ENCODE measurements around the gene COPS4.
A peak's percentile ranks its signal among the peaks of the same experiment; 100 is the strongest.
"Not testable (repeated sequence)": the region's sequence is repeated elsewhere in the genome, so short reads cannot be mapped to it uniquely, and the experiment has no call there.

The COPS4 gene

DNA sequence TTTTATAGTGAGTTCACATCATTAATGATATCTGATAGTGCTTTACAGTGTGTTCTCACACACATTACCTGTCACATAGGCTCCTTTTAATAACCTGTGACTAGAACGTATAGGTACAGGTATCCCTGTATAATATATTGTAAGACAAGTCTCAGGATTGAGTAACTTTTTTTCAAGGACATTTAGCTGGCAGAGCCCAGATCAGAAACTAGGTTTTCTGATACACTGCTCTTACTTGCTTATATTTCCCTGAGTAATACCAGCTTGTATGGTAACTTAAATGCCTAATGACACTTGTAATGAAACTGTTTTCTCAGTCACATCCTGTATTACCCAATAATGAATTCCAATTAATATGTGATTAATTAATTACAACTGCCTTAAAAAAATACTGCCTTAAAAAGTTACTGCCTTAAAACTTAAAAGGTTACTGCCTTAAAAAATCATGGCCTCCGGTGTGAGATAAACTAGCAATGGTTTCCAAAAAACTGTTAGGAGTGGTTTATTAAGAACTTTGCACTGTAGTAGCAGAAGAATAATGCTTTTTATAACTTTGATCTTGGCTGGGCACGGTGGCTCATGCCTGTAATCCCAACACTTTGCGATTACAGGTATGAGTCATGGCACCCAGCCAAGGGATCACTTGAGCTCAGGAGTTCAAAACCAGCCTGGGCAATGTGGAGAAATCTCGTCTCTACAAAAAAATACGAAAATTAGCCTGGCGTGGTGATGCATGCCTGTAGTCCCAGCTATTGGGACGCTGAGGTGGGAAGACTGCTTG, 11.9 kb downstream of the COPS4 start:
- no peak for DNase-seq (ENCODE audit: insufficient read length, low spot score)
- peak; percentile 38 for FAIRE-seq
- no peak for TF ChIP-seq PAX5 (IDR thresholded peaks at IDR 0.05; ENCODE audit: insufficient read depth, low read length, severe bottlenecking)

DNA sequence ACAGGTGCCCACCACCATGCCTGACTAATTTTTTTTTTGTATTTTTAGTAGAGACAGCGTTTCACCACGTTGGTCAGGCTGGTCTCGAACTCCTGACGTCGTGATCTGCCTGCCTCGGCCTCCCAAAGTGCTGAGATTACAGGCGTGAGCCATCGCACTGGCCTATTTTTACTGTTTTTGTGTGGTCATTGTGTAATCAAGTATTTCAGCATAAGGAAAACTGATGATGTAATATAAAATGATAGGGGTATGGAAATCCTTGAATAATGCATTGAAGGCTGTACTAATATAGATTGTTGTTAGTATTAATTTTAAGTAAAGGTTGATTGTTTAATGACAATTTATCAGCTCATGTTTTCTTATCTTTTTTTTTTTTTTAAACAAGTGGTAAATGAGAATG, 13.8 kb downstream of the COPS4 start:
- FAIRE-seq; DNase-seq (ENCODE audit: insufficient read length, low spot score): not testable (repeated sequence)

GRCh38 chr4:83054928-83055327, 19.9 kb downstream of the COPS4 start:
- no peak for DNase-seq (ENCODE audit: insufficient read length, low spot score)
- FAIRE-seq = no peak
- TF ChIP-seq TAF1 (IDR thresholded peaks at IDR 0.05; ENCODE audit: low read depth, low read length) = no peak
- TF ChIP-seq POU2F2 (IDR thresholded peaks at IDR 0.05; ENCODE audit: low read depth, low read length) = no peak
- no peak for TF ChIP-seq PAX5 (IDR thresholded peaks at IDR 0.05; ENCODE audit: insufficient read depth, low read length, severe bottlenecking)
- no peak for TF ChIP-seq POLR2AphosphoS5 (IDR thresholded peaks at IDR 0.05; ENCODE audit: low read depth, low read length)
- no peak for TF ChIP-seq POLR2A (IDR thresholded peaks at IDR 0.05; ENCODE audit: low read depth, low read length)
- no peak for TF ChIP-seq SPI1 (IDR thresholded peaks at IDR 0.05; ENCODE audit: low read depth, low read length)

GRCh38 chr4:83062739-83063138, 27.8 kb downstream of the COPS4 start:
- no peak for DNase-seq (ENCODE audit: insufficient read length, low spot score)
- peak; percentile 26 for FAIRE-seq
- TF ChIP-seq SPI1 (IDR thresholded peaks at IDR 0.05; ENCODE audit: low read depth, low read length) (no peak), PAX5 (IDR thresholded peaks at IDR 0.05; ENCODE audit: insufficient read depth, low read length, severe bottlenecking) (no peak), POU2F2 (IDR thresholded peaks at IDR 0.05; ENCODE audit: low read depth, low read length) (no peak), TAF1 (IDR thresholded peaks at IDR 0.05; ENCODE audit: low read depth, low read length) (no peak), POLR2A (IDR thresholded peaks at IDR 0.05; ENCODE audit: low read depth, low read length) (no peak), POLR2AphosphoS5 (IDR thresholded peaks at IDR 0.05; ENCODE audit: low read depth, low read length) (no peak)

GRCh38 chr4:83065266-83065665, 30.3 kb downstream of the COPS4 start:
- DNase-seq (ENCODE audit: insufficient read length, low spot score) (no peak), FAIRE-seq (no peak)
- TF ChIP-seq SPI1 (IDR thresholded peaks at IDR 0.05; ENCODE audit: low read depth, low read length) = 0 out of 2 replicates have a peak, but pooled peaks have one; percentile 32
- no peak for TF ChIP-seq POU2F2 (IDR thresholded peaks at IDR 0.05; ENCODE audit: low read depth, low read length)
- no peak for TF ChIP-seq PAX5 (IDR thresholded peaks at IDR 0.05; ENCODE audit: insufficient read depth, low read length, severe bottlenecking)
- TF ChIP-seq TAF1 (IDR thresholded peaks at IDR 0.05; ENCODE audit: low read depth, low read length) = no peak

DNA sequence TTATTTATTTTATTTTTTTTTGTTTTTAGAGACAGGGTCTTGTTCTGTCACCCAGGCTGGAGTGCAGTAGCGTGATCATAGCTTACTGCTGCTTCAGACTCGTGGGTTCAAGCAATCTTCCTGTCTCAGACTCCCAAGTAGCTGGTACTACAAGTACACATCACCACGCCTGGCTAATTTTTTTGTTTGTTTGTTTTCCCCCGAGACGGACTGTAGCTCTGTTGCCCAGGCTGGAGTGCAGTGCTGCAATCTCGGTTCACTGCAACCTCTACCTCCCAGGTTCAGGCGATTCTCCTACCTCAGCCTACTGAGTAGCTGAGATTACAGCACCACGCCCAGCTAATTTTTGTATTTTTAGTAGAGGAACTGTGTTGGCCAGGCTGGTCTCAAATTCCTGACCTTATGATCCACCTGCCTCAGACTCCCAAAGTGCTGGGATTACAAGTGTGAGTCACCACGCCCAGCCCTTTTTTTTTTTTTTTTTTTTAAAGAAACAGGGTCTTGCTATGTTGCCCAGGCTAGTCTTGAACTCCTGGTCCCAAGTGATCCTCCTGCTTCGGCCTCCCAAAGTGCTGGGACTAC, 32.2 kb downstream of the COPS4 start:
- no peak for FAIRE-seq
- no peak for DNase-seq (ENCODE audit: insufficient read length, low spot score)
- TF ChIP-seq TAF1 (IDR thresholded peaks at IDR 0.05; ENCODE audit: low read depth, low read length) (no peak), SPI1 (IDR thresholded peaks at IDR 0.05; ENCODE audit: low read depth, low read length) (no peak), POLR2AphosphoS5 (IDR thresholded peaks at IDR 0.05; ENCODE audit: low read depth, low read length) (no peak), POU2F2 (IDR thresholded peaks at IDR 0.05; ENCODE audit: low read depth, low read length) (no peak), POLR2A (IDR thresholded peaks at IDR 0.05; ENCODE audit: low read depth, low read length) (no peak), PAX5 (IDR thresholded peaks at IDR 0.05; ENCODE audit: insufficient read depth, low read length, severe bottlenecking) (no peak)

DNA sequence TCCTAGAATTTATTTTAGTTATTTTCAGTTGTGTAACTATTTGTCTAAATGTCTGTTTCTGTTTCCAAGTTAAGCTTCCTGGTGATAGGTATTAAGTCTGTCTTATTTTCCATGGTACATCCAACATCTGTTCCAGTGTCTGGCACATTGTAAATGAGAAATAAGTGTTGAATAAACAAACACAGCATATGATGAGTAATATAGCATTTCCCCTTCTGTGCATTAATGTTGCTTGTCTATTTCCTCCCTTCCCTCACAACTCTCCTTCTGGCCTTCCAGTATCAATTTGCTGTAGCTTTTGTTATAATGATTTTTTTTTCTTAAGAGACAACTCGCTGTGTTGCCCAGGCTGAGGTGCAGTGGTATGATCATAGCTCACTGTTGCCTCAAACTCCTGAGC, 36.1 kb downstream of the COPS4 start:
- FAIRE-seq = peak; percentile 75
- DNase-seq (ENCODE audit: insufficient read length, low spot score) = no peak
- TF ChIP-seq SPI1 (IDR thresholded peaks at IDR 0.05; ENCODE audit: low read depth, low read length) = no peak
- no peak for TF ChIP-seq TAF1 (IDR thresholded peaks at IDR 0.05; ENCODE audit: low read depth, low read length)
- TF ChIP-seq POLR2A (IDR thresholded peaks at IDR 0.05; ENCODE audit: low read depth, low read length) = no peak
- no peak for TF ChIP-seq POU2F2 (IDR thresholded peaks at IDR 0.05; ENCODE audit: low read depth, low read length)

GRCh38 chr4:83074086-83074704, 39.2 kb downstream of the COPS4 start:
- DNase-seq (ENCODE audit: insufficient read length, low spot score) = peak; percentile 20
- peak; percentile 96 for FAIRE-seq
- no peak for TF ChIP-seq SPI1 (IDR thresholded peaks at IDR 0.05; ENCODE audit: low read depth, low read length)
- TF ChIP-seq PAX5 (IDR thresholded peaks at IDR 0.05; ENCODE audit: insufficient read depth, low read length, severe bottlenecking) = no peak
- TF ChIP-seq TAF1 (IDR thresholded peaks at IDR 0.05; ENCODE audit: low read depth, low read length) = no peak
- TF ChIP-seq POU2F2 (IDR thresholded peaks at IDR 0.05; ENCODE audit: low read depth, low read length) = no peak
- TF ChIP-seq POLR2A (IDR thresholded peaks at IDR 0.05; ENCODE audit: low read depth, low read length) = no peak
- no peak for TF ChIP-seq POLR2AphosphoS5 (IDR thresholded peaks at IDR 0.05; ENCODE audit: low read depth, low read length)

GRCh38 chr4:83074783-83075182, 39.8 kb downstream of the COPS4 start:
- not testable (repeated sequence) for FAIRE-seq; DNase-seq (ENCODE audit: insufficient read length, low spot score)

GRCh38 chr4:83075311-83076095, 40.5 kb downstream of the COPS4 start:
- DNase-seq (ENCODE audit: insufficient read length, low spot score) (no peak), FAIRE-seq (peak; percentile 66)
- TF ChIP-seq SPI1 (IDR thresholded peaks at IDR 0.05; ENCODE audit: low read depth, low read length) = no peak
- no peak for TF ChIP-seq POLR2AphosphoS5 (IDR thresholded peaks at IDR 0.05; ENCODE audit: low read depth, low read length)
- no peak for TF ChIP-seq POU2F2 (IDR thresholded peaks at IDR 0.05; ENCODE audit: low read depth, low read length)
- no peak for TF ChIP-seq TAF1 (IDR thresholded peaks at IDR 0.05; ENCODE audit: low read depth, low read length)
- TF ChIP-seq PAX5 (IDR thresholded peaks at IDR 0.05; ENCODE audit: insufficient read depth, low read length, severe bottlenecking) = no peak
- TF ChIP-seq POLR2A (IDR thresholded peaks at IDR 0.05; ENCODE audit: low read depth, low read length) = no peak

Measured in GM12891 (cell line).